Heart left ventricle (tissue), 16 donors: ENCODE data around the gene RAMP1. TPM values are rescaled to one million over a fixed set of nuclear protein-coding genes. Genes with fewer than 3 reads are reported as not detected.
A peak's percentile ranks its signal among the peaks of the same experiment; 100 is the strongest.

ENCODE experiments used
- ATAC-seq, 4 donors: fragments of 200-7000 bp; cut with Tn5 transposase; one replicate each; pipeline ENCODE4 v1.9.1; 2020 to 2022; ENCODE audit warnings: moderate library complexity in 4 of 4, mild to moderate bottlenecking in 3 of 4, moderate number of reproducible peaks in 1 of 4
- DNase-seq, 5 donors: peaks; one replicate each; pipeline ENCODE4 v3.0.0-alpha.2; 2020
- H3K27ac ChIP-seq, 12 donors: fragments of 200-600 bp; sonication (generic) in 4 of 12; one replicate each; pipeline versions ENCODE4 v1.5.0 to v1.8.0; 2016 to 2022; ENCODE audit warnings: mild to moderate bottlenecking in 2 of 12
- H3K27me3 ChIP-seq, 9 donors: fragments of 200-600 bp; sonication (generic) in 2 of 9; one replicate each; pipeline versions ENCODE4 v1.5.1 to v1.8.0; 2016 to 2022; ENCODE audit warnings: mild to moderate bottlenecking in 3 of 9
- H3K36me3 ChIP-seq, 9 donors: fragments of 200-600 bp; sonication (generic) in 2 of 9; one replicate each; pipeline versions ENCODE4 v1.5.0 to v1.8.0; 2018 to 2022; ENCODE audit warnings: mild to moderate bottlenecking in 2 of 9
- H3K4me1 ChIP-seq, 12 donors: fragments of 200-600 bp; sonication (generic) in 4 of 12; one replicate each; pipeline versions ENCODE4 v1.5.0 to v1.8.0; 2016 to 2022; ENCODE audit warnings: mild to moderate bottlenecking in 3 of 12
- H3K4me3 ChIP-seq, 12 donors: fragments of 200-600 bp; sonication (generic) in 4 of 12; one replicate each; pipeline versions ENCODE4 v1.5.0 to v1.8.0; 2017 to 2022; ENCODE audit warnings: mild to moderate bottlenecking in 9 of 12, moderate library complexity in 4 of 12
- H3K9me3 ChIP-seq, 12 donors: fragments of 200-600 bp; sonication (generic) in 4 of 12; one replicate each; pipeline versions ENCODE4 v1.5.0 to v1.8.0; 2016 to 2022; ENCODE audit warnings: mild to moderate bottlenecking in 1 of 12
- POLR2A ChIP-seq, 2 donors: fragments of 450-650 bp; IDR thresholded peaks; one replicate each; pipeline ENCODE4 v1.6.1; 2017; ENCODE audit warnings: antibody characterized with exemption in 2 of 2, mild to moderate bottlenecking in 2 of 2, moderate library complexity in 2 of 2
- WGBS, 4 donors: extraction: QIAGEN DNeasy Blood & Tissue Kit in 2 of 4; methylation state at CpG; one replicate each; pipeline versions ENCODE4 v1.1.5 to v1.1.7; 2013 to 2018; 5-methylcytosine and 5-hydroxymethylcytosine counted together
- intact Hi-C, 10 donors: fragments of 100-400 bp; cut with DNase I; formaldehyde crosslinking; loops; one replicate each; pipeline versions ENCODE4 v1.11.1 to v1.14.2; 2022
- polyA plus RNA-seq, 2 donors: library from polyadenylated mRNA; stranded (reverse); fragments of 200-250 nt; gene quantifications; one replicate each; pipeline ENCODE4 v1.2.3, GENCODE V29; 2013
- total RNA-seq, 9 donors: library from RNA; depleted of rRNA in 2 of 9; stranded (reverse); fragments of >200 nt in 2 of 9; fragmentation: NEBNext Ultra II Directional in 3 of 9; extraction: Animal tissue kit (Norgen Biotek cat#: 25700) in 3 of 9; gene quantifications; one replicate each; pipeline versions ENCODE4 v1.1.0 to v1.2.4, GENCODE V29; 2016 to 2023
- TF ChIP-seq, protein P1 (sequence below), 12 donors: fragments of 200-600 bp; sonication (generic) in 4 of 12; IDR thresholded peaks; one replicate each; pipeline versions ENCODE4 v1.5.0 to v1.8.0; 2018 to 2022; ENCODE audit warnings: antibody characterized with exemption in 12 of 12, mild to moderate bottlenecking in 5 of 12
- donor health status: ischemic (EF 13 %, LVEDD 7.1; RV severe dilation, severe dysfunction).
- donor health status: healthy with polysubstance abuse.
- donor health status: DM: no; HTN: yes; CAD: no.
- donor health status: DM: no; HTN: no; CAD: no.
- donor health status: ischemic (EF 25% LVEDD 6.9; RV normal size, moderate dysfunction).
- donor health status: ischemic (EF 25% LVEDD 5.7; RV mildly dilated, moderate dysfunction).
- donor health status: healthy.
- donor health status: DM: yes; HTN: yes; CAD: no.
- donor health status: ischemic (EF 35%, LVEDD 5.7; RV mildly dilated, moderate dysfunction).
- donor health status: nonischemic (EF 11% LVEDD 7.7; RV severe dilation, severe dysfunction).
- donor health status: DM: yes; HTN: yes; CAD: no.
- donor health status: PGD.
- donor health status: ischemic (EF 29% LVEDD 5.4; RV normal size, mild dysfunction).
- donor health status: nonischemic (EF 23%, LVEDD 6.1; RV moderate dilation, normal function).

The RAMP1 gene
- total and polyA plus RNA-seq, 11 donors, result 36.5 to 1,114 (median 201) TPM

DNA sequence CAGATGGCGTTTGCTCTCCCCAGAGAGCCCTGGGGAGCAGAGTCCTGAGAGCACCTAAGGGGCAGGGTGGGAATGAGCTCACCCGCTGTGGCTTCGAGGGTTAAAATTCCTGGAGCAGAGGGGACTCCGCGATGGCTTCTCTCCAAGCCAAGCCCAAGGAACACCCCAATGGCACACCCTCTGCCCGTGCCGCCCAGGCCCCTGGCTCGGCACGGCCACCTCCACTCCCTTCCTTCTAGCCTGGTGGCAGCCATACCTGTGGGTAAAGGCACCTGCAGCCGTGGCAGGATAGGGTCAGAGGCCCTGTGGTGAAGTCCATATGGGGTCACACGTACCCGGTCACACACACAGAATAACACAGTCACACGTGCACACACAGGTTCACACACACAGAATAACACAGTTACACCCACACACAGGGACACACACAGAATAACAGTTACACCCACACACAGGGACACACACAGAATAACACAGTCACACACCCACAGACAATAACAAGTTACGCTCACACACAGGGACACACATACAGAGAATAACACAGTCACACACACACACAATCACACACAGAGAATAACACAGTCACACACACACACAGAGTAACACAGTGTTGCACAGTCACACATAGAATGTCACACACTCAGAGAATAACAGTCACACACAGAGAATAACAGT, 50.5 kb downstream of the RAMP1 start:
- Histone ChIP-seq H3K27ac (peak overlapping the region in 1 of 12 donors; percentile 37), H3K36me3 (no peaks in the 10 kb centered on the region), H3K4me1 (peaks cover 0 to 19% (median 6%) of the 10 kb centered on the region in 12 donors), H3K27me3 (no peaks in the 10 kb centered on the region), H3K9me3 (peaks cover 0 to 14% (median 10%) of the 10 kb centered on the region in 12 donors), H3K4me3 (no peak overlapping the region)
- TF ChIP-seq POLR2A (IDR thresholded peaks at IDR 0.05), result no peak
- TF ChIP-seq, protein P1, sequence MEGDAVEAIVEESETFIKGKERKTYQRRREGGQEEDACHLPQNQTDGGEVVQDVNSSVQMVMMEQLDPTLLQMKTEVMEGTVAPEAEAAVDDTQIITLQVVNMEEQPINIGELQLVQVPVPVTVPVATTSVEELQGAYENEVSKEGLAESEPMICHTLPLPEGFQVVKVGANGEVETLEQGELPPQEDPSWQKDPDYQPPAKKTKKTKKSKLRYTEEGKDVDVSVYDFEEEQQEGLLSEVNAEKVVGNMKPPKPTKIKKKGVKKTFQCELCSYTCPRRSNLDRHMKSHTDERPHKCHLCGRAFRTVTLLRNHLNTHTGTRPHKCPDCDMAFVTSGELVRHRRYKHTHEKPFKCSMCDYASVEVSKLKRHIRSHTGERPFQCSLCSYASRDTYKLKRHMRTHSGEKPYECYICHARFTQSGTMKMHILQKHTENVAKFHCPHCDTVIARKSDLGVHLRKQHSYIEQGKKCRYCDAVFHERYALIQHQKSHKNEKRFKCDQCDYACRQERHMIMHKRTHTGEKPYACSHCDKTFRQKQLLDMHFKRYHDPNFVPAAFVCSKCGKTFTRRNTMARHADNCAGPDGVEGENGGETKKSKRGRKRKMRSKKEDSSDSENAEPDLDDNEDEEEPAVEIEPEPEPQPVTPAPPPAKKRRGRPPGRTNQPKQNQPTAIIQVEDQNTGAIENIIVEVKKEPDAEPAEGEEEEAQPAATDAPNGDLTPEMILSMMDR (IDR thresholded peaks at IDR 0.05), result no peak
- WGBS, 4 donors, result 74 to 85% (median 83%) methylated on average over 8 to 14 of the region's 14 CpGs
- ATAC-seq (no peak), DNase-seq (peak in 1 of 5 donors; percentile 9)
- intact Hi-C loops, result loop anchor here in 1 of 10 donors (5.0 kb wide), 1 partner anchor 48 kb away; no protein-coding TSS in a partner anchor

DNA sequence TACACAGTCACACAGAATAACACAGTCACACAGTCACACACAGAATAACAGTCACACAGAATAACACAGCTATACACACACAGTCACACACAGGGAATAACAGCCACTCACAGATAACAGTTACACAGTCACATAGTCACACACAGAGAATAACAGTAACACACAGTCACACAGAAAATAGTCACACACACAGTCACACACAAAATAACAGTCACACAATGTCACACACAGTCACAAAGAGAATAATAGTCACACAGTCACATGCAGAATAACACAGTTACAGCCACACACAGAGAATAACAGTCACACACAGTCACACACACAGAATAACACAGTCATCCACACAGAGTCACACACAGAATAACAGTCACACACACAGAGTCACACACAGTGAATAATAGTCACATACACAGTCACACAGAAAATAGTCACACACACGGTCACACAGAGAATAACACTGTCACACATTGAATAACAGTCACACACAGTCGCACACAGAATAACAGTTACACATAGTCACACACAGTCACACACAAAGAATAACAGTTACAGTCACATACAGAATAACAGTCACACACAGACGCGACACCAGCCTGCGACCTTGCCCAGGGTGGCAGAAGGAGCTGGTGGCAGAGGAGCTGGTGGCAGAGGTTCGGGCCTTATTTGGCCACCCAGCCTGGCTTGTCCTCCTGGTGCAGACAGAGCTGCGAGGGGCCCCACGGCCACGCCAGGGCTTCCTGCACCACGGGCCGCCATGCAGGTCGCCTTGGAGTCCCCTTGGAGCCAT, 51.3 kb downstream of the RAMP1 start:
- no peak overlapping the region for H3K4me3 ChIP-seq
- H3K27ac ChIP-seq, result peak overlapping the region in 1 of 12 donors; percentile 54
- DNase-seq, result peak in 1 of 5 donors; percentile 23
- peaks cover 0 to 13% (median 0%) of the 10 kb centered on the region in 12 donors for H3K4me1 ChIP-seq
- ATAC-seq, result no peak
- peaks cover 0 to 14% (median 10%) of the 10 kb centered on the region in 12 donors for H3K9me3 ChIP-seq
- no peaks in the 10 kb centered on the region for H3K27me3 ChIP-seq
- no peaks in the 10 kb centered on the region for H3K36me3 ChIP-seq
- 90 to 97% (median 94%) methylated on average over 12 of the region's 12 CpGs for WGBS, 4 donors
- intact Hi-C loops, result no loop called here
- no peak for TF ChIP-seq POLR2A (IDR thresholded peaks at IDR 0.05)

DNA sequence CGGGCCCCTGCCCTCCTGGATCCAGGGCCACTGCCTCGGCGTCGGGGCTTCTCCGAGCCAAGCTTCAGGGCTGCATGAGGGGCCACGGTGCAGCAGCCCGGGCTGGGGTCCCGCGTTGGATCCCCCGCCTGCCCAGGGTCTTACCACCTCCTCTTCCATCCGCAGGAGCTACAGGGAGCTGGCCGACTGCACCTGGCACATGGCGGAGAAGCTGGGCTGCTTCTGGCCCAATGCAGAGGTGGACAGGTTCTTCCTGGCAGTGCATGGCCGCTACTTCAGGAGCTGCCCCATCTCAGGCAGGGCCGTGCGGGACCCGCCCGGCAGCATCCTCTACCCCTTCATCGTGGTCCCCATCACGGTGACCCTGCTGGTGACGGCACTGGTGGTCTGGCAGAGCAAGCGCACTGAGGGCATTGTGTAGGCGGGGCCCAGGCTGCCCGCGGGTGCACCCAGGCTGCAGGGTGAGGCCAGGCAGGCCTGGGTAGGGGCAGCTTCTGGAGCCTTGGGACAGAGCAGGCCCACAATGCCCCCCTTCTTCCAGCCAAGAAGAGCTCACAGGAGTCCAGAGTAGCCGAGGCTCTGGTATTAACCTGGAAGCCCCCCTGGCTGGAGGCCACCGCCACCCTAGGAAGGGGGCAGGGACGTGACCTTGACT, 52.1 kb downstream of the RAMP1 start:
- 85 to 95% (median 89%) methylated on average over 14 to 28 of the region's 28 CpGs for WGBS, 4 donors
- Histone ChIP-seq H3K9me3 (peaks cover 0 to 14% (median 10%) of the 10 kb centered on the region in 12 donors), H3K4me1 (peaks cover 0 to 10% (median 0%) of the 10 kb centered on the region in 12 donors), H3K27me3 (no peaks in the 10 kb centered on the region), H3K36me3 (no peaks in the 10 kb centered on the region), H3K27ac (peak overlapping the region in 6 of 12 donors; percentile 15 to 57 (median 42)), H3K4me3 (no peak overlapping the region)
- TF ChIP-seq, protein P1 (IDR thresholded peaks at IDR 0.05), result no peak
- no peak for TF ChIP-seq POLR2A (IDR thresholded peaks at IDR 0.05)
- DNase-seq (peak in 1 of 5 donors; percentile 21), ATAC-seq (peak in 3 of 4 donors; percentile 35 to 41 (median 36))
- intact Hi-C loops, result no loop called here

DNA sequence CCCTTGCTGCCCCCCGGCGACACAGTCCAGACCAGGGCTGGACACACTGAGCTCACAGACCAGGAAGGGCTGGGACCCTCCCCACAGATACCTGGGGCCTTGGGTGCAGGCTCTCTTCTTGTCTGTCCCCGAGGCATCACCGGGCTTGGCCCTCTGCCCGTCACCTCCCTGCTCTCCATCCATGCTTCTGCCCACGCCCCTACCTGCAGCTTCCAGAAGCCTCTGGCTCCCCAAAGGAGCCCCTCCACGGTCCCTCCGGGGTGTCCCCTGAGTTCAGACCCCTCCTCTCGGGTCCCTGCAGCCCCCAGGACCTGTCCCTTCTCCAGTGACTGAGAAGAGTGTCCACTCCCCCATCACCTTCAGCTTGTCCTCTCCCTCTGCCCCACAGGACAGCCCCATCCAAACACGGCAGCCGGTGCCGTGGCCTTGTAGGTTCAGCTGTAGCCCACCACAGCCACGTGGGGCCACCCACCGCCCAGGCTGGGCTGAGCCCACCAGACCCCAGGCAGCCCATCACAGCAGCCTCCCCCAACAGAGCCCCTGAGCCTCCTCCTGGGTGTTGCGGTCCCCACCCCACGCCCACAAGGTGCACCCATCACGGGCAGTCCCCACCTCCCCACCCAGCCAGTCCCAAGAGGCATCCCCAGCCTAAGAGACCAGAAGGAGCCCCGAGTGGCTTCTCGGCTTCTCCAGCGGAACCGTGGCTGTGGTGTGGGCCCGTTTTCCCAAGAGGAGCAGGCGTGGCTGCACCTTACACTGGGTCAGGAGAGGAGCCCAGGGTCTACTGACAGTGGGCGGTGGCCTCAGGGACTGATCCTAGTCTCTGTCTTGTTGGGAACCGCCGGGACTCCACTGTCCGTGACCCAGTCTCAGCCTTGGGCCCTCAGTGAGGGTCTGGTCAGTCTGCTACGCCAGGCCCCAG, 53.1 kb downstream of the RAMP1 start:
- H3K27me3 ChIP-seq, result no peaks in the 10 kb centered on the region
- peaks cover 0 to 5% (median 2%) of the 10 kb centered on the region in 12 donors for H3K9me3 ChIP-seq
- WGBS, 4 donors, result 86 to 89% (median 88%) methylated on average over 28 of the region's 28 CpGs
- no peaks in the 10 kb centered on the region for H3K36me3 ChIP-seq
- H3K4me1 ChIP-seq, result peaks cover 0 to 10% (median 0%) of the 10 kb centered on the region in 12 donors
- intact Hi-C loops, result no loop called here
- DNase-seq (peak in 1 of 5 donors; percentile 27), ATAC-seq (peak in 2 of 4 donors; percentile 3 to 4)
- H3K27ac ChIP-seq, result peak overlapping the region in 6 of 12 donors; percentile 15 to 57 (median 42)
- TF ChIP-seq POLR2A (IDR thresholded peaks at IDR 0.05), result no peak
- TF ChIP-seq, protein P1 (IDR thresholded peaks at IDR 0.05), result no peak
- no peak overlapping the region for H3K4me3 ChIP-seq
